GM21529 (cell line): ENCODE results near the gene RFPL3.
"Not testable (repeated sequence)": the region's sequence is repeated elsewhere in the genome, so short reads cannot be mapped to it uniquely, and the experiment has no call there.

Experiments
- ATAC-seq: cut with Tn5 transposase; IDR thresholded peaks from one replicate; pipeline ENCODE4 v1.9.1; 2021; ENCODE audit not compliant: unreplicated experiment

The RFPL3 gene

GRCh38 chr22:32357567-32357966 is at the start of gene RFPL3:
Gene RFPL3 (plus strand): TSS chr22:32357867. CDS start chr22:32358072, 205 bp downstream.
- not testable (repeated sequence) for ATAC-seq

- no peak for ATAC-seq
These were observed 49.5 kb upstream of the RFPL3 start for GRCh38 chr22:32308191-32308590.

- no peak for ATAC-seq
These were observed 48.7 kb upstream of the RFPL3 start for GRCh38 chr22:32308934-32309333.

GRCh38 chr22:32309585-32310251 is 47.9 kb upstream of the RFPL3 start:
- ATAC-seq, result no peak

- ATAC-seq, result no peak
These were observed 46.9 kb upstream of the RFPL3 start for GRCh38 chr22:32310777-32311176.

- no peak for ATAC-seq
These were observed 46.1 kb upstream of the RFPL3 start for GRCh38 chr22:32311551-32312071.

- ATAC-seq, result no peak
These were observed 44.9 kb upstream of the RFPL3 start for GRCh38 chr22:32312748-32313147.

GRCh38 chr22:32313532-32313931 is 44.1 kb upstream of the RFPL3 start:
- ATAC-seq, result no peak

GRCh38 chr22:32317524-32317923 is 40.1 kb upstream of the RFPL3 start:
- no peak for ATAC-seq

GRCh38 chr22:32318361-32318760 is 39.3 kb upstream of the RFPL3 start:
- ATAC-seq, result no peak

- ATAC-seq, result no peak
These were observed 37.7 kb upstream of the RFPL3 start for GRCh38 chr22:32319861-32320406.

- no peak for ATAC-seq
These were observed 34.7 kb upstream of the RFPL3 start for GRCh38 chr22:32322986-32323385.

- no peak for ATAC-seq
These were observed 34.0 kb upstream of the RFPL3 start for GRCh38 chr22:32323513-32324164.

GRCh38 chr22:32324505-32325415 is 32.9 kb upstream of the RFPL3 start:
- ATAC-seq, result no peak

- ATAC-seq, result no peak
These were observed 32.3 kb upstream of the RFPL3 start for GRCh38 chr22:32325416-32325801.

GRCh38 chr22:32325811-32326237 is 31.8 kb upstream of the RFPL3 start:
- no peak for ATAC-seq

GRCh38 chr22:32326647-32327046 is 31.0 kb upstream of the RFPL3 start:
- no peak for ATAC-seq

- ATAC-seq, result no peak
These were observed 30.6 kb upstream of the RFPL3 start for GRCh38 chr22:32327066-32327465.

GRCh38 chr22:32327596-32328171 is 30.0 kb upstream of the RFPL3 start:
- ATAC-seq, result no peak

- no peak for ATAC-seq
These were observed 29.1 kb upstream of the RFPL3 start for GRCh38 chr22:32328306-32329201.
